ENCODE measurements around the gene COL5A2. TPM values are rescaled to one million over a fixed set of nuclear protein-coding genes. Genes with fewer than 3 reads are reported as not detected.

COL5A2 gene
- total and polyA plus RNA-seq, 4 donors, result 3.2 to 83.5 (median 9.1) TPM

- no peaks in the 10 kb centered on the region for H3K9me3 ChIP-seq (ENCODE audit: control insufficient read depth in 4 of 4, low read length in 3 of 4)
- no peaks in the 10 kb centered on the region for H3K4me1 ChIP-seq (ENCODE audit: control insufficient read depth in 4 of 4, insufficient read depth in 4 of 4, low read length in 3 of 4)
- no peak for DNase-seq (ENCODE audit: low spot score)
- no peaks in the 10 kb centered on the region for H3K36me3 ChIP-seq (ENCODE audit: control insufficient read depth in 4 of 4, insufficient read depth in 3 of 4, low read depth in 1 of 4, low read length in 3 of 4)
- H3K27me3 ChIP-seq (ENCODE audit: control insufficient read depth in 4 of 4, insufficient read depth in 4 of 4, low read length in 3 of 4), result no peaks in the 10 kb centered on the region
- no peak overlapping the region for H3K4me3 ChIP-seq (ENCODE audit: low read depth in 1 of 3, low read length in 3 of 3)
- H3K27ac ChIP-seq (ENCODE audit: low read depth in 1 of 2, low read length in 2 of 2), result no peak overlapping the region
- TF ChIP-seq RXRA (IDR thresholded peaks at IDR 0.05), result no peak
- no peak for TF ChIP-seq HNF4A (conservative IDR thresholded peaks at IDR 0.05)
- no peak for TF ChIP-seq FOXA2 (IDR thresholded peaks at IDR 0.05)
- TF ChIP-seq SP1 (IDR thresholded peaks at IDR 0.05), result no peak
- TF ChIP-seq EGR1 (IDR thresholded peaks at IDR 0.05; ENCODE audit: low read depth in 2 of 2), result no peak
- no peak for TF ChIP-seq MAX (IDR thresholded peaks at IDR 0.05)
- TF ChIP-seq ZBTB33 (IDR thresholded peaks at IDR 0.05), result no peak
- TF ChIP-seq ATF3 (IDR thresholded peaks at IDR 0.05), result no peak
- no peak for TF ChIP-seq HNF4G (IDR thresholded peaks at IDR 0.05)
- 60% methylated on average over 1 of the region's 1 CpG for WGBS
- no peak overlapping the region for H3K9ac ChIP-seq (ENCODE audit: low read depth in 1 of 2, low read length in 2 of 2)
These were observed 28.7 kb upstream of the COL5A2 start for GRCh38 chr2:189208254-189208653.

GRCh38 chr2:189204322-189204941, 24.9 kb upstream of the COL5A2 start:
- H3K4me1 ChIP-seq (ENCODE audit: control insufficient read depth in 4 of 4, insufficient read depth in 4 of 4, low read length in 3 of 4), result no peaks in the 10 kb centered on the region
- no peaks in the 10 kb centered on the region for H3K36me3 ChIP-seq (ENCODE audit: control insufficient read depth in 4 of 4, insufficient read depth in 3 of 4, low read depth in 1 of 4, low read length in 3 of 4)
- no peak overlapping the region for H3K9ac ChIP-seq (ENCODE audit: low read depth in 1 of 2, low read length in 2 of 2)
- H3K27ac ChIP-seq (ENCODE audit: low read depth in 1 of 2, low read length in 2 of 2), result no peak overlapping the region
- H3K27me3 ChIP-seq (ENCODE audit: control insufficient read depth in 4 of 4, insufficient read depth in 4 of 4, low read length in 3 of 4), result no peaks in the 10 kb centered on the region
- no peak for DNase-seq (ENCODE audit: low spot score)
- no peaks in the 10 kb centered on the region for H3K9me3 ChIP-seq (ENCODE audit: control insufficient read depth in 4 of 4, low read length in 3 of 4)
- TF ChIP-seq HNF4A (conservative IDR thresholded peaks at IDR 0.05), result no peak
- no peak for TF ChIP-seq ATF3 (IDR thresholded peaks at IDR 0.05)
- no peak for TF ChIP-seq TAF1 (conservative IDR thresholded peaks at IDR 0.05)
- TF ChIP-seq ZBTB33 (IDR thresholded peaks at IDR 0.05), result no peak
- TF ChIP-seq YY1 (IDR thresholded peaks at IDR 0.05), result no peak
- no peak for TF ChIP-seq RAD21 (IDR thresholded peaks at IDR 0.05)
- no peak for TF ChIP-seq HNF4G (IDR thresholded peaks at IDR 0.05)
- TF ChIP-seq GABPA (IDR thresholded peaks at IDR 0.05 in 1 of 2, conservative IDR thresholded peaks at IDR 0.05 in 1 of 2), result no peak
- no peak for TF ChIP-seq SP1 (IDR thresholded peaks at IDR 0.05)
- TF ChIP-seq CTCF (IDR thresholded peaks at IDR 0.05; ENCODE audit: low read depth, low read length, missing input control), result no peak
- no peak for TF ChIP-seq REST (IDR thresholded peaks at IDR 0.05)
- TF ChIP-seq MAX (IDR thresholded peaks at IDR 0.05), result no peak
- 88% methylated on average over 3 of the region's 3 CpGs for WGBS
- no peak overlapping the region for H3K4me3 ChIP-seq (ENCODE audit: low read depth in 1 of 3, low read length in 3 of 3)
